ENCODE data around the gene CLSTN1. TPM values are rescaled to one million over a fixed set of nuclear protein-coding genes. Genes with fewer than 3 reads are reported as not detected.

The CLSTN1 gene
- total and polyA plus RNA-seq, 2 of the 13 experiments (the other 11 are each of a cell fraction or from before 2014, with no cell fraction given), result 19.7 to 29.8 TPM

- TF ChIP-seq ZNF318 (CRISPR knock-in tag; IDR thresholded peaks at IDR 0.05) (no peak), AKNA (CRISPR knock-in tag; IDR thresholded peaks at IDR 0.05; ENCODE audit: borderline replicate concordance) (no peak), KDM3A (CRISPR knock-in tag; IDR thresholded peaks at IDR 0.05; ENCODE audit: low read depth) (no peak), NFAT5 (CRISPR knock-in tag; IDR thresholded peaks at IDR 0.05) (no peak), ZNF101 (CRISPR knock-in tag; IDR thresholded peaks at IDR 0.05; ENCODE audit: borderline replicate concordance, low read depth) (no peak)
Measured at GRCh38 chr1:9872430-9873165, 48.8 kb upstream of the CLSTN1 start (continued).

Measured in HepG2 (cell line).